ENCODE results near the gene ZNF672.
"Not testable (repeated sequence)": the region's sequence is repeated elsewhere in the genome, so short reads cannot be mapped to it uniquely, and the experiment has no call there.

Gene ZNF672

GRCh38 chr1:248837781-248838356 is at the start of gene ZNF672:
TSS of gene ZNF672 (plus strand) at chr1:248838224. CDS start at chr1:248847275, 9,051 bp downstream.
- peak; percentile 86 for DNase-seq (ENCODE audit: low read depth)

DNA sequence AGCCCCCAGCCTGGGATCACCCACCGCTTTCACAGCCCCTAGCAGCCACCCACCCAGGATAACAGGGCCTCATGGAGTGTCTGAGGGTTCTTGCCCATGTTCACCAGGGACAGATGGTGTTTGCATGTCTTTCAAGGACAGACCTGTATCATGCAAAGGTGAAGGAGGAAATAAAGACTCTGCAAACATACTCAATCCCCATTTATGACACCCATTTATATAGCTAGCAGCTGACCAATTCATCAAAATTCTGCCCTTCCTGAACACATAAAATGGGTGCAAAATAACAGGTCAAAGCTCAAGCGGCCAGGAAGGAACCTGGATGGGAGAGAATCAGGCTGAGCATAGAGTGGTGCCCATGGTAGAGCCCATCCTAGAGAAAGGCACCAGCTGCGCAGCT is 49.7 kb upstream of the ZNF672 start:
- DNase-seq (ENCODE audit: low read depth), result no peak

DNA sequence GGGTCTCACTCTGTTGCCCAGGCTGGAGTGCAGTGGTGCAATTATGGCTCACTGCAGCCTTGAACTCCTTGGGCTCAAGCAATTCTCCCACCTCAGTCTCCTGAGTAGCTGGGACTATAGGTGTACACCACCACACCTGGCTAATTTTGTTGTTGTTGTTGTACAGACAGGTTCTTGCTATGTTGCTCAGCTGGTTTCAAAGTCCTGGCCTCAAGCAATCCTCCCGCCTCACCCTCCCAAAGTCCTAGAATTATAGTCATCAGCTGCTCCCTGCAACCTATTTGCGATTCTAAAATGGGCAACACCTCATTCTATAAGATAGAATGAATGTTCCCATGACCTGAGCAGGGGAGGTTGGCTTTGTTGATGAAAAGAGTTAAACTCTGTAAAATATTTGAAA is 48.7 kb upstream of the ZNF672 start:
- DNase-seq (ENCODE audit: low read depth), result not testable (repeated sequence)

- DNase-seq (ENCODE audit: low read depth), result no peak
These were observed 47.6 kb upstream of the ZNF672 start for GRCh38 chr1:248790456-248790855.

GRCh38 chr1:248791010-248791409 is 47.0 kb upstream of the ZNF672 start:
- no peak for DNase-seq (ENCODE audit: low read depth)

DNA sequence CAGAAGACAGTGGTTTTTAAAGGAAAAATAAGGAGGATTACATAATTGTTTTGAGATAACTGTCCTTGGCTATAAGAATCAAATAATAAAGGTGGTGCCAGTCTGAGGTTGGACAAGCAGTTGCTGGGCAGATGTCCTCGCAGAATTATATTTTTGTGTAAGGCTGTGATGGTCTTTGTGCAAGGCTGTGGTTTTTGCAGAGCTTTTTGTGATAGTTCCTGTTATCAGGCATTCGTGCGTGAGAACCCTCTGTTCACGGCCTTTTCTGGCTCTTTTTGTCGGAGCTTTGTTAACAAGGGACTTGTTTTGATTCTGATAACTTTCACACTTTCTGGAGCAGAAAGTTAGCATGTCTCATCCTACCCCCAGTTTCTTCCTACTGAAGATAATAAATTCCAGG is 45.7 kb upstream of the ZNF672 start:
- no peak for DNase-seq (ENCODE audit: low read depth)

GRCh38 chr1:248793592-248793991 is 44.4 kb upstream of the ZNF672 start:
- no peak for DNase-seq (ENCODE audit: low read depth)

DNA sequence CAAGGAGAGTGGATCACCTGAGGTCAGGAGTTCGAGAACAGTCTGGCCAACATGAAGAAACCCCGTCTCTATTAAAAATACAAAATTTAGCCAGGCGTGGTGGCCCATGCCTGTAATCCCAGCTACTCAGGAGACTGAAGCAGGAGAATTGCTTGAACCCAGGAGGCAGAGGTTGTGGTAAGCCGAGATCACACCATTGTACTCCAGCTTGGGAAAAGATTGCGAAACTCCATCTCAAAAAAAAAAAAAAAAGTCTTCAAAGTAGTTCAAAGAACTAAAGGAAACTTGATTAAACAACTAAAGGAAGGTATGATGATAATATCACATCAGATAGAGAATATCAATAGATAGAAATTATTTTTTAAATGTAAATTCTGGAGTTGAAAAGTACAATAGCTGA is 43.4 kb upstream of the ZNF672 start:
- DNase-seq (ENCODE audit: low read depth), result not testable (repeated sequence)

- no peak for DNase-seq (ENCODE audit: low read depth)
These were observed 39.2 kb upstream of the ZNF672 start for GRCh38 chr1:248798791-248799190.

- DNase-seq (ENCODE audit: low read depth), result no peak
These were observed 37.6 kb upstream of the ZNF672 start for GRCh38 chr1:248800459-248800858.

DNA sequence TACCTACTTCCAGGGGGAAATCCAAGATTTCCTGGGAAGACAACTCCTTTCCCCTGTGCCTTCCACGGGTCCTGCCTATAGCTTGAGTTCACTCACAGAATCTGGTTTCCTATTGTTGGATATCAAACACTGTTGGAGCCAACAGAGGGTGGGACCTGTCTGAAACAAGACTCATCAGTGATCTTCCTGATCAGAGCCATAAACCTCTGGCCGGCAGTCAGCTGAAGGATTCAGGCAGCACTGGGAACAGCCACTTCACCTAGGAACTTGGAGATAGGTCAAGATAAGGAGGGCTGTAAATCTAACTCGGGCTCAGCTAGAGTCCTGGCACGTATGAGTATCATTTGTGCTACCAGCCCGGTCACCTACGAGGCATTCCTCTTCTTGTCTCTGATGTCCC is 35.6 kb upstream of the ZNF672 start:
- DNase-seq (ENCODE audit: low read depth), result no peak

DNA sequence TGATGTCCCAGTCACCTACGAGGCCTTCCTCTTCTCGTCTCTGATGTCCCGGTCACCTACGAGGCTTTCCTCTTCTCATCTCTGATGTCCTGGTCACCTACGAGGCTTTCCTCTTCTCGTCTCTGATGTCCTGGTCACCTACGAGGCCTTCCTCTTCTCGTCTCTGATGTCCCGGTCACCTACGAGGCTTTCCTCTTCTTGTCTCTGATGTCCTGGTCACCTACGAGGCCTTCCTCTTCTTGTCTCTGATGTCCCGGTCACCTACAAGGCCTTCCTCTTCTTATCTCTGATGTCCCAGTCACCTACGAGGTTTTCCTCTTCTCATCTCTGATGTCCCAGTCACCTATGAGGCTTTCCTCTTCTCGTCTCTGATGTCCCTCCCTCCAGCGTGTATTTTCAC is 34.5 kb upstream of the ZNF672 start:
- DNase-seq (ENCODE audit: low read depth), result not testable (repeated sequence)

GRCh38 chr1:248804771-248805681 is 33.0 kb upstream of the ZNF672 start:
- no peak for DNase-seq (ENCODE audit: low read depth)

DNA sequence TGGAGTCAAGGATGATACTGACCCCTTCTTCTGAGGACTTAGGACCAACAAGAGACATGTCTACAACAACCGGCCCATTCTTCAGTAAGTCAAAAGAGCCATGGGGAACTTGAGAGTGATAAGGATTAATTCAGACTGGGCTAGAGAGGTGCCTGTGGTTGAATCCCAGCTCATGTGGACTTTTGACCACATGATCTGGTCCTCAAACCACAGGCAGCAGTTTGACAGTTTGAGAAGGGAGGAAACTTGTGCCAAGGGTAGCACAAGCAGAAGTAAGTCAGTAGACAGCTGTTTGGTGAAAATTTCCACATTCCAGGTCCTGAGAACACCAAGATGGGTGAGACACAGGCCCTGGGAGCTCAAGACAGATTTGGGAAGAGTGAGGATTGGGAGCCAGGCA is 32.1 kb upstream of the ZNF672 start:
- no peak for DNase-seq (ENCODE audit: low read depth)

DNA sequence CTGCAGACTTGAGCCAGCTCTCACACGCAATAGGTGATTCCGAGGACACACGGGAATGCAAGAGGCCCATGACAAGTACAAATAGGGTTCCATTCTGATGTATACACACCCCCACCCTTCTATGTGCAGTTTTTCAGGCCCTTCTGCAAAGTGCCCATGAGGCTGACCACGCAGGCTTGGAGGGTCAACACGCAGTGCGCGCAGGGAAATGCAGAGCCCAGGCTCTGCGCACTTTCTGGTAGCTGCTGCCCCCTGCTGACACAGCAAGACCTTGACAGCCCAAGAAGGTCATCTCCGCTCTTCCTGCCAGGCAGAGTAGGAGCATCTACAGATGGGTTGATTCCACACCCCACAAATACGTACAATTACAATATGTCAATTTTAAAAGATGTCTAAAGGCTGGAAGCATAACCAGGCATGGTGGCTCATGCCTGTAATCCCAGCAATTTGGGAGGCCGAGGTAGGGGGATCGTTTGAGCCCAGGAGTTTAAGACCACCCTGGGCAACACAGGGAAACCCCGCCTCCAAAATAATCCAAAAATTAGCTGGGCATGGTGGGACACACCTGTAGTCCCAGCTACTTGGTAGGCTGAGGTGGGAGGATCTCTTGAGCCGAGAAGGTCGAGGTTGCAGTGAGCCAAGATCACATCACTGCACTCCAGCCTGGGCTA is 30.8 kb upstream of the ZNF672 start:
- no peak for DNase-seq (ENCODE audit: low read depth)

DNA sequence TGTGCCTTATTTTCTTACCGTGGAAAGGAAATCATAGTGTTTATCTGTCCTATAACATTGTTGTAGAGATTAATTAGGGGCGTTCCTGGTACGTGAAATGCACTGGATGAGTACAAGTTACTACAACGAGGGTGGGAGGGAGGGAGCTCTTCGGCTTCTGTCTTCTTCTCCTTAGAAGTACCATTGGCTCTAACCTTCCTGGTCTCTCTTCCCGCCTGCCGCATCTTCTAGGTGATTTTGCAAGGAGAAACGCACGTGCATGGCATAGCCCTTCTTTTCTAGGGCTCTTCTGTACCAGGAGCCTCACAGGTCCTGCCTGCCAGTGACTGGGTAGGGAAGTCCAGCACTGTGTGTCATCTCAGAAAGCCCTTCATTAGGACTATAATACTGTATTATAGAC is 29.1 kb upstream of the ZNF672 start:
- no peak for DNase-seq (ENCODE audit: low read depth)

- no peak for DNase-seq (ENCODE audit: low read depth)
These were observed 27.9 kb upstream of the ZNF672 start for GRCh38 chr1:248810000-248810726.

GRCh38 chr1:248810727-248811513 is 27.1 kb upstream of the ZNF672 start:
- no peak for DNase-seq (ENCODE audit: low read depth)

GRCh38 chr1:248811514-248812490 is 26.2 kb upstream of the ZNF672 start:
- no peak for DNase-seq (ENCODE audit: low read depth)

- no peak for DNase-seq (ENCODE audit: low read depth)
These were observed 25.1 kb upstream of the ZNF672 start for GRCh38 chr1:248812736-248813425.
